ENCODE results near the gene SLC43A3. TPM values are rescaled to one million over a fixed set of nuclear protein-coding genes. Genes with fewer than 3 reads are reported as not detected.

The SLC43A3 gene
- total and polyA plus RNA-seq, 2 donors (not counting 3 experiments of a cell fraction or from before 2014, with no cell fraction given): 68.9 to 104 TPM

GRCh38 chr11:57427727-57428082, 784 bp upstream of the SLC43A3 start:
- TF ChIP-seq POLR2AphosphoS5 (IDR thresholded peaks at IDR 0.05; ENCODE audit: insufficient read depth, low read depth, low read length): no peak
- no peak for TF ChIP-seq POLR2A (IDR thresholded peaks at IDR 0.05; ENCODE audit: low read depth, low read length)
- no peak for TF ChIP-seq FOS (IDR thresholded peaks at IDR 0.05; ENCODE audit: borderline replicate concordance, insufficient read depth, low read length)
- TF ChIP-seq MAX (IDR thresholded peaks at IDR 0.05; ENCODE audit: insufficient read depth, insufficient read length): no peak
- TF ChIP-seq MYC (IDR thresholded peaks at IDR 0.05; ENCODE audit: low read depth, low read length): no peak
- TF ChIP-seq CTCF (IDR thresholded peaks at IDR 0.05; ENCODE audit: extremely low read depth in 1 of 2, insufficient read depth in 1 of 2, low read depth in 1 of 2, low read length in 2 of 2): no peak
- no peak for TF ChIP-seq GATA2 (IDR thresholded peaks at IDR 0.05; ENCODE audit: insufficient read depth, insufficient read length, low read depth, low read length)
- Histone ChIP-seq H4K20me1 (replicated peaks; ENCODE audit: control insufficient read depth, extremely low read depth, insufficient read depth, low read length) (no peaks in the 10 kb centered on the region), H3K4me2 (ENCODE audit: insufficient read depth, low read length) (no peak overlapping the region), H3K36me3 (ENCODE audit: control insufficient read depth in 2 of 2, extremely low read depth in 1 of 2, insufficient read depth in 2 of 2, low read length in 2 of 2) (peaks cover 2 to 3% of the 10 kb centered on the region in 2 experiments), H3K27ac (ENCODE audit: insufficient read depth, low read depth, low read length) (no peak overlapping the region), H3K4me1 (ENCODE audit: control insufficient read depth, extremely low read depth, insufficient read depth, low read length) (peaks cover 33% of the 10 kb centered on the region), H3K79me2 (ENCODE audit: control insufficient read depth, insufficient read depth, low read length) (peaks cover 19% of the 10 kb centered on the region), H3K9ac (replicated peaks; ENCODE audit: extremely low read depth, insufficient read depth, low read length) (no peak overlapping the region), H3K4me3 (replicated peaks in 1 of 3; ENCODE audit: insufficient read depth in 1 of 3, low read depth in 1 of 3, low read length in 3 of 3) (no peak overlapping the region), H2AFZ (ENCODE audit: low read depth, low read length) (no peak overlapping the region), H3K9me3 (replicated peaks; ENCODE audit: control insufficient read depth, insufficient read depth, low read length) (no peaks in the 10 kb centered on the region), H3K9me1 (replicated peaks; ENCODE audit: control insufficient read depth, extremely low read depth, insufficient read depth, low read length) (no peaks in the 10 kb centered on the region), H3K27me3 (ENCODE audit: control insufficient read depth in 2 of 2, insufficient read depth in 2 of 2, low read length in 2 of 2) (peaks cover 4 to 5% of the 10 kb centered on the region in 2 experiments)
- no peak for DNase-seq (ENCODE audit: low read depth, low spot score)
- ChIA-PET POLR2A (no interaction called here), CTCF (interaction anchor here (1.2 to 4.0 kb wide), 5 partner anchors 10 to 49 kb away, joined by 3 to 24 read pairs (median 4); no protein-coding TSS in a partner anchor)
- intact Hi-C loops (cut with micrococcal nuclease) (loop anchor here (10.0 kb wide), 1 partner anchor 577 kb away; no protein-coding TSS in a partner anchor), dilution Hi-C loops (cut with MboI; ENCODE audit: extremely low pct_ligation_motif_present, low sequenced_read_pairs) (no loop called here)
- FAIRE-seq: no peak
- no TSS peak for BruUV-seq (replicated peaks)
